ENCODE results near the gene NELFA.
"Not testable (repeated sequence)": the region's sequence is repeated elsewhere in the genome, so short reads cannot be mapped to it uniquely, and the experiment has no call there.

NELFA gene

DNA sequence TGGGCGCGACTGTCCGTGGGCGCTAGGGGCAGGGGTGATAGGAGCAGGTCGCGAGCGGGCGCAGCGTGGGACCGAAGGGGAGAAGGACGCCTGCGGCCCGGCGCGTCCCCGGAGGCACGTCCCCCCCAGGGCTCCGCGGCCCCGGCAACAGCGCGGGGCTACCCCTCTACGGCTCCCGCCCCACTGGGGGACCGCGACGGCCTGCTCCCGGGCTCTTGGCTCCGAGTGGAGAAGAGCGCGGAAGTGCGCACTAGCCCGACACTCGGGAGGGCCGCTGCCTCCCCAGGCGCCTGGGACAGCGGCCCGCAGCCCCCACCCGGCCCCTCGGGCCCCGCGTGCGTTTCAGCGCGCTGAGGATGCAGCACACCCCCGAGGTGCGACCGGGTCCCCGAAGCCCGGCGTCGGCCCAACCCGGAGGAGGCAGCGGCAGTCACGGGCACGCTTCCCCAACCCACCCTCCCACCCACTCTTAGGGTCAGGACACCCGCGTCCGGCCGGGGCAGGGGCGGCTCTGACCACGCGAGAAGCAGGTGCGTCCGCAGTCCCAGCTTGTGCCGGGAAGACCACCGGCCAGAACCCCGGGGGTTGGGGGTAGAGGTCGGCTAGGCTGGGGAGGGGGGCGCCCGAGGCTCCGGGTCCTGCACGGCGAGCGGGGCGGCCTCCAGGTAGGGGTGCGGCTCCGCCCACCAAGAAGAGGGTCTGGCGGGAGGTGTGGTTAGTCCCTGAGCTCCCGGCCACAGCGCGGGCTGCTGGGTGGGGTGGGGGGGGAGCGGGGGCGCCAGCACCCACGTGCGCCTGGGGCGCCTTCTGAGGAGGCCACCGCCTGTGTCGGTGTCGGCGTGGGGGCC lies 31.8 kb upstream of the NELFA start:
- DNase-seq: no peak

DNA sequence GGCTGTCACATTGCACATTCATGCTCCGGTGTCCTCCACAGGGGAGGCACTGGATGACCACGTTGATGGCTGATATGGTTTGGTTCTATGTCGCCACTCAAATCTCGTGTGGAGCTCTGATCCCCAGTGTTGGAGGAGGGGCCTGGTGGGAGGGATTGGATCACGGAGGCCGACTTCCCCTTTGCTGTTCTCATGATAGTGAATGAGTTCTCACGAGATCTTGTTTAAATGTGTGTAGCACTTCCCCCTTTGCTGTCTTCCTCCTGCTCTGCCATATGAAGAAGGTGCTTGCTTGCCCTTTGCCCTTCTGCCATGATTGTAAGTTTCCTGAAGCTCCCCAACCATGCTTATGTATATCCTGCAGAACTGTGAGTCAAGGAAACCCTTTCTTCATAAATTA lies 28.1 kb upstream of the NELFA start:
- DNase-seq: no peak

DNA sequence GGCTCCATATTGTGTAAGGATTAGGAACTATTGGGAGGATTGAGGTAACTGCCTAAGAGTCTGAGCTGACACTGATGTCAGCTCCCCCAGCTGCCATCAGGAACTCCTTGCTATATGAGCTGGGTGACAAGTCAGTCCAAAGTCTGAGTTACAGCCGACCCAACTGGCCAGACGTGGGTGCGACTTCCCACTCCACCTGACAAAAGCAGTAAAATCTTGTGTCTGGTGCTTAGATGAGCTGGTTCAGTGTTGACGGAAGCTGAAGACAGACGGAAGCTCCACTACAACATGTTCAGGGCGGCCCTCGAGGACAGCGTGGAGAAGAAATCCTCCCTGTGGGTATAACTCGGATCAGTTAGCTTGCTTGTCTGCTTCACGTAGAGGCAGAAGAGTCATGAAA lies 27.6 kb upstream of the NELFA start:
- DNase-seq: no peak

DNA sequence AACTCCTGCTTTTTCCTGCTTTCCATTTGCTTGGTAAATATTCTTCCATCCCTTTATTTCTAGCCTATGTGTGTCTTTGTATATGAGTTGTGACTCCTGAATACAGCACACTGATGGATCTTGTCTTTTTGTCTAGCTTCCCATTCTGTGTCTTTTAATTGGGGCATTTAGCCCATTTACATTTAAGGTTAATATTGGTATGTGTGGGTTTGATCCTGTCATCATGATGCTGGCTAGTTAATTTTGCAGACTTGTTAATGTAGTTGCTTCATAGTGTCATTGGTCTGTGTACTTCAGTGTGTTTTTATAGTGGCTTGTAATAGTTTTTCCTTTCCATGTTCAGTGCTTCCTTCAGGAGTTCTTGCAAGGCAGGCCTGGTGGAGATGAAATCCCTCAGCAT lies 22.4 kb upstream of the NELFA start:
- not testable (repeated sequence) for DNase-seq

DNA sequence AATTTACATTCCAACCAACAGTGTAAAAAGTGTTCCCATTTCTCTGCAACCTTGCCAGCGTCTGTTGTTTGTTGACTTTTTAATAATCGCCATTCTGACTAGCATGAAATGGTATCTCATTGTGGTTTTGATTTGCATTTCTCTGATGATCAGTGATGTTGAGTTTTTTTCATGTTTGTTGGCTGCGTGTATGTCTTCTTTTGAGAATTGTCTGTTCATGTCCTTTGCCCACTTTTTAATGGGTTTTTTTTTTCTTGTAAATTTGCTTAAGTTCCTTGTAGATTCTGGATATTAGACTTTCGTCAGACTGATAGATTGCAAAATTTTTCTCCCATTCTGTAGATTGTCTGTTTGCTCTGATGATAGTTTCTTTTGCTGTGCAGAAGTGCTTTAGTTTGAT lies 18.3 kb upstream of the NELFA start:
- not testable (repeated sequence) for DNase-seq

DNA sequence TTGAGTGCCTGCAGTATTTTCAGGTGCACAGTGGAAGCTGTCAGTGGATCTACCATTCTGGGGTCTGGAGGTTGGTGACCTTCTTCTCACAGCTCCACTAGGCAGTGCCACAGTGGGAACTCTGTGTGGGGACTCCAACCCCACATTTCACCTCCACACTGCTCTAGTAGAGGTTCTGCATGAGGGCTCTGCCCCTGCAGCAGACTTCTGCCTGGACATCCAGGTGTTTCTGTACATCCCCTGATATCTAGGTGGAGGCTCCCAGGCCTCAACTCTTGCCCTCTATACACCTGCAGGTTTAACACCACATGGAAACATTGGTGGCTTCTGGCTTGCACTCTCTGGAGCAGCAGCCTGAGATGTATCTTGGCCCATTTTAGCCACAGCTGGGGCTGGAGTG lies 17.0 kb upstream of the NELFA start:
- no peak for DNase-seq

DNA sequence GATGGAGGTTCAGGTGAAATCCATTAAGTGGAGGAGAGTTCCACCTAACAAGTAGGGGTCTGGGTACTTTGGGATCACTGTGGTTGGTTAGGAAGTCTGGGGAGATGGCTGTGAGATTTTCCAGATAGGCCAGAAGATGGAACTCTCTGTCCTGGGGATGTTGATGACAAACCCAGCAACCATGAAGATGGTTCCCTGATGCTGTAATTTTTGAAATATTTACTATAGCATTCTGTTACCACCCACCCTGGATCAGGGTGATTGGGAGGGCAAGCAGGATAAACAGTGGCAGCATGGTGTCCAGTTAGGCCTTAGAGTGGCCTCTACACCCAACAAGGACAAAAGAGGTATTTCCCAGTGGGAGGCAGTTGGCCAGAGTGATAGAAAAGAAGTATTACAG lies 15.9 kb upstream of the NELFA start:
- DNase-seq: no peak

DNA sequence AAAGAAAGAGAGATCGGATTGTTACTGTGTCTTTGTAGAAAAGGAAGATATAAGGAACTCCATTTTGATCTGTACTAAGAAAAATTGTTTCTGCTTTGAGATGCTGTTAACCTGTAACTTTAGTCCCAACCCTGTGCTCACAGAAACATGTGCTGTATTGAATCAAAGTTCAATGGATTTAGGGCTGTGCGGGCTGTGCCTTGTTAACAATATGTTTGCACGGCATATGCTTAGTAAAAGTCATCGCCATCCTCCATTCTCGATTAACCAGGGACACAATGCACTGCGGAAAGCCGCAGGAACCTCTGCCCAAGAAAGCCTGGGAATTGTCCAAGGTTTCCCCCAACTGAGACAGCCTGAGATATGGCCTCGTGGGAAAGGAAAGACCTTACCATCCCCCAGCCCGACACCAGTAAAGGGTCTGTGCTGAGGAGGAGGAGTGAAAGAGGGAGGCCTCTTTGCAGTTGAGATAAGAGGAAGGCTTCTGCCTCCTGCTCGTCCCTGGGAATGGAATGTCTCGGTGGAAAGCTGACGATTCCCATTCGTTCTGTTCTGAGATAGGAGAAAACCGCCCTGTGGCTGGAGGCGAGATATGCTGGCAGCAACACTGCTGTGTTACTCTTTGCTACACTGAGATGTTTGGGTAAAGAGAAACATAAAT lies 12.7 kb upstream of the NELFA start:
- not testable (repeated sequence) for DNase-seq

DNA sequence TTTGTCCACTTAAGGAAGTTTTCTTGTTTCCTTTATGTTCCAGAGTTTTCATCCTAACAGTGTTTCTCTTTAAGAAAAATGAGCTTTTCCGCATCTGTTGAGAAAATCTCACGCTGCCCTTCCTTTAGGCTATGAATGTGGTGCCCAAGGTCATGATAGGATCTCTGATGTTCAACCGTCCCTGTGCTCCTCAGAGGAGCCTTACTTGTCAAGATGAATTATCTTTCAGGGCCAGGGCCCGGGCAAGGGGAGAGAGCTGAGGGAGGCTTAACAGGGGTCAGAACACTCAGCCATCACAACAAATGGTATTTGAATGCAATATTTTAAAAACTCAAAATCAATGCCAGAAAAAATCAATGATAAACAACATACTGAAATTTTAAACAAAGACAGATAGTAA lies 6.2 kb upstream of the NELFA start:
- no peak for DNase-seq

DNA sequence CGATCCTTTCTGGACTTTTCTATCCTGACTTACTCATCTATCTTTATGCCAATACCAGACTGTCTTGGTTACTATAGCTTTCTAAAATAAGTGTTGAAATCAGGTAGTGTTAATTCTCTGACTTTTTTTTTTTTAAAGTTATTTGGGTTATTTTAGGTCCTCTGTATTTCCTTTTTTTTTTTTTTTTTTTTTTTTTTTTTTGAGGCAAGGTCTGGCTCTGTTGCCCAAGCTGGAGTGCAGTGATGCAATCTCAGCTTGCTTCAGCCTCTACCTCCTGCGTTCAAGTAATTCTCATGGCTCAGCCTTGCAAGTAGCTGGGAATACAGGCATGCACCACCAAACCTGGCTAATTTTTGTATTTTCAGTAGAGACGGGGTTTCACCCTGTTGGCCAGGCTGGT lies 2.8 kb upstream of the NELFA start:
- DNase-seq: no peak

DNA sequence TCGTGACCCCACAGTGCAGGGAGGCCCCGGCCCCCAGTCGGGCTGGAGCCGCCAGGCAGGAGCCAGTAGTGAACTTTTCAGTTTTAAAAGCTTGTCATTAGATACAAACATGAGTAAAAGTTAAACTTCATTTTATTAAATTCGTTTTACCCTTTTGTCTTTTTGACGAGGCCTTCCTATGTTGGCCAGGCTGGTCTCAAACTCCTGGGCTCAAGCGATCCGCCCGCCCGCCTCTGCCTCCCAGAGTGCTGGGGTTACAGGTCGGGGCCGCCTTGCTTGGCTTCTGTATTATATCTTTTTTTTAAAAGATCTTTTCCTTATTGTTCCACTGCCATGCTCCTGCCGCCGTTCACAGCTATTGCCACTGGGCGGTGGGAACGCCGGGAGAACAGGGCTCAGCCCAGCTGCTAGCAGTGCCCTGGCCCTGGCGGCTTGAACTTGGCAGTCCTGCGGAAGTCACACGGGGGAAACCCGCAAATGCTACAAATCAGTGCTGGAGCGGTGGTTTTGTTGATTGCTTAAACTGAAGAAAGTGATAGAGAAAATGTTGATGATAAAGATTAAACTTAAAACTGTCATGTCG lies 968 bp upstream of the NELFA start:
- peak; percentile 60 for DNase-seq

DNA sequence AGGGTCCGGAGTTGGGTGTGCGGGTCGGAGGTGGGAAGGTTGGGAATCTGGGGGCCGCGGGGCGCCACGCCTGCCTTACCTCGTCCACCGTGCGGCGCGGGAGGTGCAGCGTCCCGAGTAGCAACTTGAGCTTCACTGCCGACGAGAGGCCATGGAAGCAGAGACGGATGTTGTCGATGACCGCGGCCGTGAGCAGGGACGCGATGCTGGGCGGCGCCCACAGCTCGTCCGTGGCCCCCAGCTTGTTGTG lies 178 bp downstream of the NELFA start:
- no peak for DNase-seq

DNA sequence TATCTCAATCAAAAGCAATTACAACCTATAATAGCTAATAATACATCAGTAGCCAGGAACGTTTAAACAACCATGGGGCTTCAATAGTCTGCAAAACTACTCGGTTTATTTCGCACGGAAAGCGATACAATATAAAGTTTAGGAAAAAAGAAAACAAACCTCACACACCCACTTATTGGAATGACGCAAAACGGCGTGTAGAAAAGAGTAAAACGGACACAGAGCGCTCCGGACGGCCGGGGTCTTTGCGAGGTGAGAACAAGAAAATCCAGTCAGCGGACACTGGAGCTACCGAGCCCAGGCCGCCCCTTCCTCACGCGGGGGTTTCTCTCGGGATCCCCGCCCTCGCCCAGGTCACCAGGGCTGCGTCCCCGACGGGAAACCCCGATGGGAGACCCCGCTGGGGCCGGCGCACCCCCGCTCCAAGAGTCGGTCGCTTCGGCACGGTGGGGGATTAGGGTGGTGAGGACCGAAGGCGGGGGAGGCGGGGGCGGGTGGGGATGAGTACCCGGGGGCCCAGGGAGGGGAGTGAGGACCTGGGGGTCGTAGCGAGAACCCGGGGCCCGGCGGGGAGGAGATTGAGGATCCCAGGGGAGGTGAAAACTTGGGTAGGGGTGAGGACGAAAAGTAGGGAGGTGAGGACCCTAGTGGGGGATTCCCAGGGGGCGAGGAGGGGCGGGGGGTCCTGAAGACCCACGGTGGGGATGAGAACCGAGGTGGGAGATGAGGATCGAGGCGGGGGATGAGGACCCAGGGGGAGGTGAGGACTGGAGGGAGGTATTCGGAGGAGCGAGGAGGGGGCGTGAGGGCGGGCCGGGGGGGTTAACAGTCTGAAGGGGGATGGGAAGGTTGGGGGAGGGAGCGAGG lies 737 bp downstream of the NELFA start:
- no peak for DNase-seq

DNA sequence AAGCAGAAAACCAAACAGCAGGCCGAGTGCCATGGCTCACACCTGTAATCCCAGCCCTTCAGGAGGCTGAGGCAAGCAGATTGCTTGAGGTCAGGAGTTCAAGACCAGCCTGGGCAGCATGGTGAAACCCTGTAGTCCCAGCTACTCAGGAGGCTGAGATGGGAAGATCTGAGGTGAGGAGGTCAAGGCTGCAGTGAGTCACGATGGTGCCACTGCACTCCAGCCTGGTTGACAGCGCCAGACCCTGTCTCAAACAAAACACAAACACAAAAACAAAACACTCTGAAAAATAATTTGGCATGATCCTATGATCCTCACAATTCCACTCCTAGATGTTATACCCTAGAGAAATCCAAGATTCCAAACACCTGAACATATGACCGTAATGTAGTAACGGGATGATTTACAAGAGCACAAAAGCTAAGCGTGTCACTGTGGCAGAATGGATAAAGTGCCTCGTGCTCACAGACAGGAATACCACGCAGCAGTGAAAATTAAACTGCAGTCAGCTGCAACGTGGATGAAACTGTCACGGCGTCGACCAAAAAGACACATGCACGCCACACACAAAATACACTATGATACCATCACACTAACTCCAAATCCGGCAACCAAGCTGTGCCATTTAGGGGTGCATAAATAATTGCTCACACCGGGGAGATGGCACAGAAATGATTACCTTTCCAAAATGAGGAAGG lies 1.7 kb downstream of the NELFA start:
- DNase-seq: no peak

DNA sequence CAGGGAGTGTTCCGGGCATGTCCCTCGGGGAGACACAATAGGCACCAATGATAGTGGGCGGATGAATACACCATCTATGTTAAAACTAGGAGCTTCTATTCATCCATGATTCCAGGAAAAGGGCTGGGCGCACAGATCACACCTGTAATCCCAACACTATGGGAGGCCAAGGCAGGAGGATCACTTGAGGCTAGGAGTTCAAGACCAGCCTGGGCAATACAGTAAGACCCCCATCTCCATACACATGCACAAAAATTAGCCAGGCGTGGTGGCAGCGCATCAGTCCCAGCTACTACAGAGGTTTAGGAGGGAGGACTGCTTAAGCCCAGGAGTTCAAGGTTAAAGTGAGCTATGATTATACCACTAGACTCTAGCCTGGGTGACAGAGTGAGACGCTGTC lies 2.4 kb downstream of the NELFA start:
- DNase-seq: no peak

DNA sequence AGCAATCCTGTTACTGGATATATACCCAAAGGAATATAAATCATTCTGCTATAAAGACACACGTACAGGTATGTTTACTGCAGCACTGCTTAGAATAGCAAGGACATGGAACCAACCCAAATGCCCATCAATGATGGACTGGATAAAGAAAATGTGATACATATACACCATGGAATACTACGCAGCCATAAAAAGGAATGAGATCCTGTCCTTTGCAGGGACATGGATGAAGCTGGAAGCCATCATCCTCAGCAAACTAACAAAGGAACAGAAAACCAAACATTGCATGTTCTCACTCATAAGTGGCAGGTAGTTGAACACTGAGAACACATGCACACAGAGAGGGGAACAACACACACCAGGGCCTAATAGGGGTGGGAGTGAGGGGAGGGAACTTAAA lies 5.4 kb downstream of the NELFA start:
- DNase-seq: not testable (repeated sequence)

DNA sequence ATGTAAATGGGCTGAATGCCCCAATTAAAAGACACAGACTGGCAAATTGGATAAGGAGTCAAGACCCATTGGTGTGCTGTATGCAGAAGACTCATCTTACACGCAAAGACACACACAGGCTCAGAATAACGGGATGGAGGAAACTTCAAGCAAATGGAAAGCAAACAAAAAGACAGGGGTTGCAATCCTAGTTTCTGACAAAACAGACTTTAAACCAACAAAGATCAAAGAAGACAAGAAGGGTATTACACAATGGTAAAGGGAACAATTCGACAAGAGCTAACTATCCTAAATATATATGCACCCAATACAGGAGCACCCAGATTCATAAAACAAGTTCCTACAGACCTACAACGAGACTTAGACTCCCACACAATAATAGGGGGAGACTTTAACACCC lies 9.5 kb downstream of the NELFA start:
- not testable (repeated sequence) for DNase-seq

DNA sequence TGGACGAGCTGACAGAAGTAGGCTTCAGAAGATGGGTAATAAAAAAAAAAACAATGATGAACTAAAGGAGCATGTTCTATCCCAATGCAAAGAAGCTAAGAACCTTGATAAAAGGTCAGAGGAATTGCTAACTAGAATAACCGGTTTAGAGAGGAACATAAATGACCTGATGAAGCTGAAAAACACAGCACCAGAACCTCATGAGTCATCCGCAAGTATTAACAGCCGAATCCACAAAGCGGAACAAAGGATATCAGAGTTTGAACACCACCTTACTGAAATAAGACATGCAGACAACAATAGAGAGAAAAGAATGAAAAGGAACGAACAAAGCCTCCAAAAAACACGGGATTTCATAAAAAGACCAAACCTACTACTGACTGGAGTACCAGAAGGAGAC lies 10.5 kb downstream of the NELFA start:
- no peak for DNase-seq

DNA sequence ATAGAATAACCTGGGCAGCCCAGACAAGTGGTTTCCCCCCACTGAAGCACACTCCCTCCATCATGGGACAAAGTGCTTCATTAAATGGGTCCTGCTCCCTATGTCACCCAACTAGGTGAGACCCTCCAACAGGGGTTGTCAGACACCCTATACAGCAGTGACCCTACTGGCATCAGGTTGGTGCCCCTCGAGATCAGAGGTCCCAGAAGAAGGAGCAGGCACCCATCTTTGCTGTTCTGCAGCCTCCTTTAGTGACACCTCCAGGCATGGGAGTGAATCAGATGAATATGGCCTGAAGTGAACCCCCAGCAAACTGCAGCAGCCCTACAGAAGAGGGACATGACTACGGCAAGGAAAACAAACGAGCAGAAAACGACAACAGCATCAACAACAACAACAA lies 11.1 kb downstream of the NELFA start:
- no peak for DNase-seq

DNA sequence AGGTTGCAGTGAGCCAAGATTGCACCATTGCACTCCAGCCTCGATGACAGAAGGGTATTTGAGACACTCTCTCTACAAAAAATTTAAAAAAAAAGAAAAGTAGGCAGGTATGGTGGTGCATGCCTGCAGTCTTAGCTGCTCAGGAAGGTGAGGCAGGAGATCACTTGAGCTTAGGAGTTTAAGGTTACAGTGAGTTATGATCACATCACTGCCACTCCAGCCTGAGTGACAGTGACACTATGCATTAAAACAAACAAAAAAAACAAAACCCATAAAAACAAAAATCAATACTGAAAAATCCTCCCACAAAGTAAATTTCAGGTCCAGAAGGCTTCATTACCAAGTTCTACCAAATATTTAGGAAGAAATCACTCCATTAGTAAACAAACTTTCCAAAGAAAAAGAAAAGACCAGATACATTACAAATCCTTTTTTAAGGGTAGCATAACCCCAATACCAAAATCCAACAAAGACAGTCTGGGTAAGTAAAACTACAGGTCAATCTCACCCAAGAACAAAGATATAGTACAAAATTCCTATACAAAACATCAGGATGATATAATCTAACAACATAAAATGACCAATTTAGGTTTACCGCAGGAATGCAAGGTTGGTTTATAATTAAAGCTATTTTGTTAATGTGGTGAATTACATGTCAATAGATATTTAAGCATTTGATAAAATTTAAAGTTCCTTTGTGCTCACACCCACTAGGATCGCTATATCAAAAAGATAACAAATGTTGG lies 11.7 kb downstream of the NELFA start:
- DNase-seq: no peak

DNA sequence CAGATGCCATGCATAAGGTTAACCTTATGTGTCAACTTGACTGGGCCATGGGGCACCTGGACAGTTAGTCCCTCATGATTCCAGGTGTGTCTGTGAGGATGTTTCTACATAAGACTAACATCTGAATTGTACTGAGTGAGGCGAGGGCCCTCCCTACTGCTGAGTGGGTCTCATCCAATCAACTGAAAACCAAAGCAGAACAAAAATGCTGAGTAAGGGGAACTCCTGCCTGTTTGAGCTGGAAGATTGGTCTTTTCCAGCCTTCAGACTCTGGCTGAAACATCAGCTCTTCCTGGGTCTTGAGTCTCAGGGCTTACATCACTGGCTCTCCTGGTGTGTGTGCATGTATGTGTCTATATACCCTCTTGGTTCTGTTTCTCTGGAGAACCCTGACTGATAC lies 13.8 kb downstream of the NELFA start:
- no peak for DNase-seq
